K562 (cell line): Measurements from ENCODE around the gene SLC11A1. TPM values are rescaled to one million over a fixed set of nuclear protein-coding genes. Genes with fewer than 3 reads are reported as not detected.
A peak's percentile ranks its signal among the peaks of the same experiment; 100 is the strongest.

Experiments used
- ATAC-seq: fragments of 200-7000 bp; cut with Tn5 transposase; 3 replicates; pipeline ENCODE4 v1.9.1; 2020; ENCODE audit warnings: moderate library complexity
- BruUV-seq: library from RNA; stranded (reverse); fragments of 400-500 nt; replicated peaks from 2 replicates; lab custom pipeline; 2021; lab: Mats Ljungman, UMichigan
- CTCF ChIA-PET: fragments of 300-600 bp; formaldehyde crosslinking; extraction: SDS; loops from one replicate; lab custom pipeline; 2021; ENCODE audit warnings: low intra/inter-chr PET ratio; lab: Yijun Ruan, JAX
- POLR2A ChIA-PET: fragments of 300-600, 350-650 bp; sonication (Branson Sonifier 250); formaldehyde crosslinking; extraction: SDS; loops from one replicate; lab custom pipeline; 2021; ENCODE audit warnings: antibody characterized with exemption, inconsistent platforms; lab: Yijun Ruan, JAX
- DNase-seq, 4 experiments: peaks; one replicate each; pipeline versions ENCODE4 v3.0.0 to v3.0.0-alpha.2; 2011 to 2018; ENCODE audit warnings: low spot score in 3 of 4, mixed read lengths in 3 of 4; ENCODE audit errors: extremely low read depth in 1 of 4
- FAIRE-seq: peaks from 2 replicates; lab custom pipeline; 2011; peaks lifted over from hg19 to GRCh38; lab: Jason Lieb, UNC
- H2AFZ ChIP-seq: 2 replicates; pipeline ENCODE4 v1.6.0; 2011; ENCODE audit warnings: low read depth, low read length, control low read depth, inconsistent platforms
- H3K27ac ChIP-seq: fragments of 200-600 bp; 3 replicates; pipeline ENCODE4 v1.8.0; 2011; ENCODE audit warnings: low read depth, mild to moderate bottlenecking, control low read depth, inconsistent platforms, low read length, moderate library complexity, mixed read lengths; ENCODE audit errors: extremely low read depth
- H3K27me3 ChIP-seq, 2 experiments: fragments of 300-600 bp in 1 of 2; 2 replicates in 1 of 2; 3 replicates in 1 of 2; pipeline versions ENCODE4 v1.6.0 to v1.8.0; 2011; ENCODE audit warnings: inconsistent platforms in 2 of 2, low read length in 2 of 2, mild to moderate bottlenecking in 1 of 2, mixed read lengths in 1 of 2, moderate library complexity in 1 of 2; ENCODE audit not compliant: control insufficient read depth in 2 of 2, insufficient read depth in 2 of 2
- H3K36me3 ChIP-seq: fragments of 300-600 bp; 3 replicates; pipeline ENCODE4 v1.8.0; 2011; ENCODE audit warnings: mild to moderate bottlenecking, low read length, inconsistent platforms; ENCODE audit not compliant: control insufficient read depth, insufficient read depth
- H3K4me1 ChIP-seq, 2 experiments: fragments of 200-600 bp in 1 of 2; replicated peaks in 1 of 2; 2 replicates in 1 of 2; 3 replicates in 1 of 2; pipeline versions ENCODE4 v1.5.1 to v1.8.0; 2011; ENCODE audit warnings: inconsistent platforms in 2 of 2, low read length in 2 of 2, mild to moderate bottlenecking in 1 of 2, mixed read lengths in 1 of 2, moderate library complexity in 1 of 2; ENCODE audit not compliant: control insufficient read depth in 2 of 2, insufficient read depth in 2 of 2
- H3K4me2 ChIP-seq: 2 replicates; pipeline ENCODE4 v1.6.1; 2011; ENCODE audit warnings: low read length, control low read depth, inconsistent platforms, mixed read lengths; ENCODE audit not compliant: insufficient read depth
- H3K4me3 ChIP-seq: fragments of 200-600 bp; sonication (generic), shearing (Covaris generic); 2 replicates; pipeline ENCODE4 v1.5.1; 2016; ENCODE audit warnings: control low read depth, inconsistent platforms
- H3K79me2 ChIP-seq: fragments of 200-600 bp; 3 replicates; pipeline ENCODE4 v1.8.0; 2011; ENCODE audit warnings: low read length, inconsistent platforms; ENCODE audit not compliant: control insufficient read depth, insufficient read depth
- H3K9ac ChIP-seq, 2 experiments: 2 replicates each; pipeline versions ENCODE4 v1.6.0 to v1.6.1; 2011; ENCODE audit warnings: low read depth in 2 of 2, low read length in 2 of 2, control low read depth in 1 of 2, inconsistent platforms in 1 of 2, mild to moderate bottlenecking in 1 of 2, mixed read lengths in 1 of 2; ENCODE audit not compliant: insufficient read depth in 1 of 2
- H3K9me1 ChIP-seq: one replicate; pipeline ENCODE4 v1.6.0; 2011; ENCODE audit warnings: inconsistent platforms, mild to moderate bottlenecking, low read length, moderate library complexity; ENCODE audit not compliant: control insufficient read depth, insufficient read depth
- H3K9me3 ChIP-seq: replicated peaks from 2 replicates; pipeline ENCODE4 v1.5.1; 2011; ENCODE audit warnings: low read depth, low read length, inconsistent platforms; ENCODE audit not compliant: control insufficient read depth, insufficient read depth
- H4K20me1 ChIP-seq: replicated peaks from 2 replicates; pipeline ENCODE4 v1.6.1; 2011; ENCODE audit warnings: low read length, inconsistent platforms, mixed read lengths; ENCODE audit not compliant: control insufficient read depth, insufficient read depth
- CHD1 ChIP-seq: fragments of 200-600 bp; sonication (generic); IDR thresholded peaks from one replicate; pipeline ENCODE4 v1.6.1; 2012; ENCODE audit warnings: mild to moderate bottlenecking, moderate library complexity, low read length, inconsistent platforms
- HNRNPH1 ChIP-seq: fragments of 200-400 bp; formaldehyde crosslinking; optimal IDR thresholded peaks from 2 replicates; pipeline ENCODE3; 2017; ENCODE audit warnings: low read depth, mild to moderate bottlenecking, low read length, moderate library complexity
- HNRNPK ChIP-seq: fragments of 200-400 bp; formaldehyde crosslinking; IDR thresholded peaks from one replicate; pipeline ENCODE4 v1.6.1; 2018; ENCODE audit warnings: mild to moderate bottlenecking, low read depth, low read length; ENCODE audit not compliant: poor library complexity, severe bottlenecking
- KAT2B ChIP-seq: IDR thresholded peaks from one replicate; pipeline ENCODE4 v1.6.1; 2012; ENCODE audit warnings: low read depth, mild to moderate bottlenecking, control low read depth, inconsistent platforms, low read length, moderate library complexity
- MCM5 ChIP-seq: fragments of 450-650 bp; IDR thresholded peaks from 2 replicates; pipeline ENCODE4 v1.6.1; 2016; ENCODE audit warnings: low read depth
- MEF2A ChIP-seq: IDR thresholded peaks from 2 replicates; pipeline ENCODE4 v1.6.1; 2011; ENCODE audit warnings: low read depth, mild to moderate bottlenecking, low read length, moderate library complexity; ENCODE audit not compliant: control insufficient read depth
- PHB ChIP-seq: fragments of 250-450 bp; sonication (Bioruptor Pico); IDR thresholded peaks from 2 replicates; pipeline ENCODE4 v1.5.0; 2021
- RFX5 ChIP-seq: IDR thresholded peaks from 2 replicates; pipeline ENCODE4 v1.6.1; 2011; ENCODE audit warnings: low read depth, mild to moderate bottlenecking, improper control_type of control experiment, low read length
- SMAD4 ChIP-seq: fragments of 250-450 bp; sonication (Bioruptor Pico); conservative IDR thresholded peaks from 2 replicates; pipeline ENCODE4 v1.8.0; 2021; ENCODE audit warnings: inconsistent platforms, mild to moderate bottlenecking, moderate library complexity
- SMARCC2 ChIP-seq: fragments of 450-650 bp; IDR thresholded peaks from 2 replicates; pipeline ENCODE4 v1.6.1; 2017; ENCODE audit warnings: antibody characterized with exemption, moderate library complexity, mild to moderate bottlenecking, low read depth
- SRF ChIP-seq, 2 experiments: fragments of 250-450, 450-650 bp in 1 of 2; sonication (Bioruptor Pico) in 1 of 2; sonication (generic) in 1 of 2; formaldehyde crosslinking; IDR thresholded peaks; 2 replicates each; pipeline versions ENCODE4 v1.5.0 to v1.5.1; 2020 to 2022; ENCODE audit warnings: mild to moderate bottlenecking in 1 of 2, missing genetic modification reagents in 1 of 2
- TBL1XR1 ChIP-seq, 2 experiments: IDR thresholded peaks; 2 replicates each; pipeline ENCODE4 v1.6.1; 2012; ENCODE audit warnings: improper control_type of control experiment in 2 of 2, low read length in 2 of 2, mild to moderate bottlenecking in 1 of 2
- TCF7 ChIP-seq: sonication (generic); IDR thresholded peaks from 2 replicates; pipeline ENCODE4 v1.6.1; 2016; ENCODE audit warnings: antibody characterized with exemption, borderline replicate concordance
- XRCC3 ChIP-seq: fragments of 450-650 bp; IDR thresholded peaks from 2 replicates; pipeline ENCODE4 v1.6.1; 2017; ENCODE audit warnings: mild to moderate bottlenecking, moderate library complexity
- ZNF3 ChIP-seq: fragments of 250-450 bp; sonication (Bioruptor Pico); IDR thresholded peaks from 2 replicates; pipeline ENCODE4 v1.5.0; 2021; ENCODE audit warnings: mild to moderate bottlenecking, moderate library complexity
- ZNF76 ChIP-seq: fragments of 250-450 bp; sonication (Bioruptor Pico); IDR thresholded peaks from 2 replicates; pipeline ENCODE4 v1.4.0; 2020; ENCODE audit warnings: mild to moderate bottlenecking, moderate library complexity, borderline replicate concordance
- WGBS: fragments of 100-300 bp; shearing (Covaris generic); methylation state at CpG from one replicate; pipeline ENCODE4 v1.1.6; 2016; ENCODE audit warnings: low coverage, mixed read lengths; ENCODE audit not compliant: insufficient coverage; ENCODE audit errors: missing lambda C conversion rate; 5-methylcytosine and 5-hydroxymethylcytosine counted together
- in situ Hi-C: fragments of 300-500 bp; cut with MboI; formaldehyde crosslinking; loops from 4 replicates; pipeline ENCODE4 v1.15.0; 2018; ENCODE audit warnings: inconsistent platforms, mixed read lengths
- intact Hi-C: fragments of 100-400 bp; cut with micrococcal nuclease; formaldehyde crosslinking; loops from 2 replicates; pipeline ENCODE4 v1.14.2; 2022
- polyA plus RNA-seq, 8 experiments: library from polyadenylated mRNA; depleted of rRNA in 4 of 8; stranded (reverse) in 5 of 8; unstranded in 3 of 8; fragments of >200 nt; fragmentation: Nextera tagmentation in 2 of 8; fragmentation: Illumina TruSeq in 1 of 8; extraction: Ambion mirVana in 2 of 8; extraction: Trizol in 1 of 8; gene quantifications; 2 replicates each; pipeline versions ENCODE4 v1.2.1 to v1.2.3, GENCODE V29; 2011 to 2014; ENCODE audit warnings: inconsistent platforms in 1 of 8, missing spikeins in 1 of 8
- total RNA-seq, 7 experiments: library from RNA; depleted of rRNA in 6 of 7; stranded (reverse); fragments of >200 nt in 6 of 7; fragmentation: Illumina TruSeq in 2 of 7; extraction: Trizol in 2 of 7; gene quantifications; 2 replicates each; pipeline versions ENCODE4 v1.2.1 to v1.2.3, GENCODE V29; 2011 to 2021; ENCODE audit warnings: low replicate concordance in 1 of 7

Gene SLC11A1
- total and polyA plus RNA-seq, 9 of the 15 experiments (the other 6 are each of a cell fraction or from before 2014, with no cell fraction given), result 0.35 to 1.6 (median 0.65) TPM

- DNase-seq, result no peak
- ATAC-seq, result no peak
- CTCF ChIA-PET, result no interaction called here
- 52% methylated on average over 5 of the region's 9 CpGs for WGBS
- no peak overlapping the region for H3K9ac ChIP-seq
- no peaks in the 10 kb centered on the region for H4K20me1 ChIP-seq
- TF ChIP-seq ZNF76 (CRISPR knock-in tag), result no peak
- no peak overlapping the region for H3K4me3 ChIP-seq
- H3K9me1 ChIP-seq, result no peaks in the 10 kb centered on the region
- FAIRE-seq, result no peak
- H3K9me3 ChIP-seq, result no peaks in the 10 kb centered on the region
- POLR2A ChIA-PET, result interaction anchor here (0.7 to 1.4 kb wide), 2 partner anchors 9 to 212 kb away, joined by 3 to 4 read pairs; no protein-coding TSS in a partner anchor
- in situ Hi-C loops, result no loop called here
- H3K27me3 ChIP-seq, result no peaks in the 10 kb centered on the region
- no peaks in the 10 kb centered on the region for H3K36me3 ChIP-seq
- intact Hi-C loops, result no loop called here
- H3K27ac ChIP-seq, result no peak overlapping the region
- no peaks in the 10 kb centered on the region for H3K79me2 ChIP-seq
- no TSS peak for BruUV-seq
- H2AFZ ChIP-seq, result no peak overlapping the region
- H3K4me1 ChIP-seq, result peaks cover 7 to 16% of the 10 kb centered on the region in 2 experiments; a peak in 4 of 5 replicates
- no peak overlapping the region for H3K4me2 ChIP-seq
Measured at GRCh38 chr2:218384975-218385374, 2.9 kb downstream of the SLC11A1 start.

GRCh38 chr2:218386505-218387368, 4.7 kb downstream of the SLC11A1 start:
- peaks cover 7 to 20% of the 10 kb centered on the region in 2 experiments; a peak in 4 of 5 replicates for H3K4me1 ChIP-seq
- H3K4me3 ChIP-seq, result no peak overlapping the region
- H3K9ac ChIP-seq, result peak overlapping the region in 1 of 2 experiments; percentile 71; a peak in 2 of 4 replicates
- H3K79me2 ChIP-seq, result no peaks in the 10 kb centered on the region
- WGBS, result 59% methylated on average over 16 of the region's 23 CpGs
- ChIA-PET POLR2A (interaction anchor here (0.7 to 1.2 kb wide), 2 partner anchors 54 to 184 kb away, joined by 3 to 5 read pairs; no protein-coding TSS in a partner anchor), CTCF (no interaction called here)
- in situ Hi-C loops, result no loop called here
- H3K27me3 ChIP-seq, result no peaks in the 10 kb centered on the region
- no peaks in the 10 kb centered on the region for H3K9me3 ChIP-seq
- H3K36me3 ChIP-seq, result no peaks in the 10 kb centered on the region
- intact Hi-C loops, result no loop called here
- ATAC-seq, result peak; percentile 12; the same call in 2 of the 3 replicates
- no TSS peak for BruUV-seq
- 0 out of 2 replicates have a peak overlapping the region, but pooled peaks have one; percentile 19 for H2AFZ ChIP-seq
- H4K20me1 ChIP-seq, result no peaks in the 10 kb centered on the region
- no peak for FAIRE-seq
- H3K27ac ChIP-seq, result no peak overlapping the region
- no peak overlapping the region for H3K4me2 ChIP-seq
- H3K9me1 ChIP-seq, result no peaks in the 10 kb centered on the region
- no peak for DNase-seq
- TF ChIP-seq HNRNPH1 (no peak), TBL1XR1 (IDR thresholded peaks at IDR 0.05; ENCODE audit: low read length in 2 of 2) (no peak), SMAD4 (no peak), SRF (CRISPR knock-in tag; IDR thresholded peaks at IDR 0.05) (no peak), TCF7 (no peak), RFX5 (no peak), SMARCC2 (no peak), MEF2A (no peak), CHD1 (no peak), PHB (CRISPR knock-in tag) (no peak), HNRNPK (no peak), ZNF3 (CRISPR knock-in tag) (no peak), XRCC3 (no peak), MCM5 (no peak), KAT2B (no peak)
